ENCODE data around the gene RPN2. TPM values are rescaled to one million over a fixed set of nuclear protein-coding genes. Genes with fewer than 3 reads are reported as not detected.

Gene RPN2
- total RNA-seq, 1 donor: 218 TPM

GRCh38 chr20:37274851-37275524 lies 95.9 kb downstream of the RPN2 start:
- TF ChIP-seq CTCF (IDR thresholded peaks at IDR 0.05; ENCODE audit: insufficient read depth, low read depth, low read length): no peak
- DNase-seq (ENCODE audit: low read depth): no peak
- H3K4me3 ChIP-seq (ENCODE audit: low read depth, low read length): no peak overlapping the region

GRCh38 chr20:37276494-37277252 lies 97.5 kb downstream of the RPN2 start:
- DNase-seq (ENCODE audit: low read depth): peak; percentile 86
- TF ChIP-seq CTCF (IDR thresholded peaks at IDR 0.05; ENCODE audit: insufficient read depth, low read depth, low read length): peak; percentile 33
- H3K4me3 ChIP-seq (ENCODE audit: low read depth, low read length): no peak overlapping the region

GRCh38 chr20:37277253-37277593 lies 98.1 kb downstream of the RPN2 start:
- TF ChIP-seq CTCF (IDR thresholded peaks at IDR 0.05; ENCODE audit: insufficient read depth, low read depth, low read length): no peak
- H3K4me3 ChIP-seq (ENCODE audit: low read depth, low read length): no peak overlapping the region
- DNase-seq (ENCODE audit: low read depth): no peak

GRCh38 chr20:37278966-37279590 lies 99.9 kb downstream of the RPN2 start:
- no peak for TF ChIP-seq CTCF (IDR thresholded peaks at IDR 0.05; ENCODE audit: insufficient read depth, low read depth, low read length)
- DNase-seq (ENCODE audit: low read depth): no peak
- H3K4me3 ChIP-seq (ENCODE audit: low read depth, low read length): no peak overlapping the region

- no peak for DNase-seq (ENCODE audit: low read depth)
- no peak for TF ChIP-seq CTCF (IDR thresholded peaks at IDR 0.05; ENCODE audit: insufficient read depth, low read depth, low read length)
These were observed 100.7 kb downstream of the RPN2 start for GRCh38 chr20:37279820-37280219.

GRCh38 chr20:37280403-37280802 lies 101.3 kb downstream of the RPN2 start:
- no peak for DNase-seq (ENCODE audit: low read depth)
- H3K4me3 ChIP-seq (ENCODE audit: low read depth, low read length): no peak overlapping the region
- no peak for TF ChIP-seq CTCF (IDR thresholded peaks at IDR 0.05; ENCODE audit: insufficient read depth, low read depth, low read length)

More at GRCh38 chr20:37279820-37280219, 100.7 kb downstream of the RPN2 start:
- H3K4me3 ChIP-seq (ENCODE audit: low read depth, low read length): no peak overlapping the region
